ENCODE data around the gene CXCL16. TPM values are rescaled to one million over a fixed set of nuclear protein-coding genes. Genes with fewer than 3 reads are reported as not detected.

The CXCL16 gene
- total and polyA plus RNA-seq, 12 donors = 2.4 to 50.1 (median 36.2) TPM

GRCh38 chr17:4719146-4719545 is 20.6 kb downstream of the CXCL16 start:
- Histone ChIP-seq H3K4me1 (replicated peaks in 1 of 2) (peaks cover 0 to 12% of the 10 kb centered on the region in 2 donors), H3K27me3 (no peaks in the 10 kb centered on the region), H3K36me3 (replicated peaks in 1 of 2) (peaks cover 0 to 33% of the 10 kb centered on the region in 2 donors), H3K27ac (peak overlapping the region in 3 of 5 donors; percentile 67 to 90 (median 68)), H3K9me3 (replicated peaks in 1 of 3) (no peaks in the 10 kb centered on the region), H3K4me3 (no peak overlapping the region)
- no peak for DNase-seq
- TF ChIP-seq POLR2A (IDR thresholded peaks at IDR 0.05) = no peak
- TF ChIP-seq CTCF (IDR thresholded peaks at IDR 0.05) = no peak
- WGBS, 4 donors = 80 to 86% (median 86%) methylated on average over 10 of the region's 10 CpGs
- intact Hi-C loops (cut with DNase I) = loop anchor here (5.0 to 10.0 kb wide), 3 partner anchors 76 to 173 kb away; partner anchors contain the start of gene PSMB6 (in 1 of the 2)

- TF ChIP-seq POLR2A (IDR thresholded peaks at IDR 0.05) (no peak), CTCF (IDR thresholded peaks at IDR 0.05) (no peak)
- no peak for DNase-seq
- Histone ChIP-seq H3K4me3 (no peak overlapping the region), H3K36me3 (replicated peaks in 1 of 2) (peaks cover 0 to 33% of the 10 kb centered on the region in 2 donors), H3K4me1 (replicated peaks in 1 of 2) (peaks cover 0 to 12% of the 10 kb centered on the region in 2 donors), H3K9me3 (replicated peaks in 1 of 3) (no peaks in the 10 kb centered on the region), H3K27me3 (no peaks in the 10 kb centered on the region), H3K27ac (no peak overlapping the region)
- 94 to 98% (median 95%) methylated on average over 9 to 13 of the region's 13 CpGs for whole genome bisulfite sequencing, 4 donors
- intact Hi-C loops (cut with DNase I) = loop anchor here (5.0 to 10.0 kb wide), 3 partner anchors 77 to 174 kb away; partner anchors contain the start of gene PSMB6 (in 1 of the 2)
These were observed 21.5 kb downstream of the CXCL16 start for GRCh38 chr17:4718276-4718675.

- Histone ChIP-seq H3K4me1 (replicated peaks in 1 of 2) (peaks cover 0 to 12% of the 10 kb centered on the region in 2 donors), H3K36me3 (replicated peaks in 1 of 2) (peaks cover 0 to 33% of the 10 kb centered on the region in 2 donors)
- 78 to 91% (median 86%) methylated on average over 14 to 17 of the region's 17 CpGs for WGBS, 4 donors
These were observed 21.9 kb downstream of the CXCL16 start for GRCh38 chr17:4717791-4718190.

GRCh38 chr17:4716081-4716480 is 23.6 kb downstream of the CXCL16 start:
- WGBS, 4 donors = 96 to 98% (median 97%) methylated on average over 7 to 10 of the region's 10 CpGs
- H3K4me3 ChIP-seq = no peak overlapping the region
- no peak for DNase-seq
- H3K4me1 ChIP-seq (replicated peaks in 1 of 2) = peaks cover 2 to 9% of the 10 kb centered on the region in 2 donors
- H3K27me3 ChIP-seq = no peaks in the 10 kb centered on the region
- intact Hi-C loops (cut with DNase I) = loop anchor here (5.0 to 10.0 kb wide), 3 partner anchors 79 to 176 kb away; partner anchors contain the start of gene PSMB6 (in 1 of the 2)
- TF ChIP-seq POLR2A (IDR thresholded peaks at IDR 0.05) = no peak
- no peak for TF ChIP-seq CTCF (IDR thresholded peaks at IDR 0.05)
- no peaks in the 10 kb centered on the region for H3K9me3 ChIP-seq (replicated peaks in 1 of 3)
- H3K27ac ChIP-seq = no peak overlapping the region
- peaks cover 0 to 33% of the 10 kb centered on the region in 2 donors for H3K36me3 ChIP-seq (replicated peaks in 1 of 2)

More at GRCh38 chr17:4717791-4718190, 21.9 kb downstream of the CXCL16 start:
- TF ChIP-seq POLR2A (IDR thresholded peaks at IDR 0.05) = no peak
- TF ChIP-seq CTCF (IDR thresholded peaks at IDR 0.05) = no peak
- Histone ChIP-seq H3K9me3 (replicated peaks in 1 of 3) (no peaks in the 10 kb centered on the region), H3K4me3 (no peak overlapping the region), H3K27me3 (no peaks in the 10 kb centered on the region), H3K27ac (no peak overlapping the region)
- DNase-seq = no peak
- intact Hi-C loops (cut with DNase I) = loop anchor here (5.0 to 10.0 kb wide), 3 partner anchors 77 to 175 kb away; partner anchors contain the start of gene PSMB6 (in 1 of the 2)
